ENCODE data around the gene CCDC78.
A peak's percentile ranks its signal among the peaks of the same experiment; 100 is the strongest.

CCDC78 gene

DNA sequence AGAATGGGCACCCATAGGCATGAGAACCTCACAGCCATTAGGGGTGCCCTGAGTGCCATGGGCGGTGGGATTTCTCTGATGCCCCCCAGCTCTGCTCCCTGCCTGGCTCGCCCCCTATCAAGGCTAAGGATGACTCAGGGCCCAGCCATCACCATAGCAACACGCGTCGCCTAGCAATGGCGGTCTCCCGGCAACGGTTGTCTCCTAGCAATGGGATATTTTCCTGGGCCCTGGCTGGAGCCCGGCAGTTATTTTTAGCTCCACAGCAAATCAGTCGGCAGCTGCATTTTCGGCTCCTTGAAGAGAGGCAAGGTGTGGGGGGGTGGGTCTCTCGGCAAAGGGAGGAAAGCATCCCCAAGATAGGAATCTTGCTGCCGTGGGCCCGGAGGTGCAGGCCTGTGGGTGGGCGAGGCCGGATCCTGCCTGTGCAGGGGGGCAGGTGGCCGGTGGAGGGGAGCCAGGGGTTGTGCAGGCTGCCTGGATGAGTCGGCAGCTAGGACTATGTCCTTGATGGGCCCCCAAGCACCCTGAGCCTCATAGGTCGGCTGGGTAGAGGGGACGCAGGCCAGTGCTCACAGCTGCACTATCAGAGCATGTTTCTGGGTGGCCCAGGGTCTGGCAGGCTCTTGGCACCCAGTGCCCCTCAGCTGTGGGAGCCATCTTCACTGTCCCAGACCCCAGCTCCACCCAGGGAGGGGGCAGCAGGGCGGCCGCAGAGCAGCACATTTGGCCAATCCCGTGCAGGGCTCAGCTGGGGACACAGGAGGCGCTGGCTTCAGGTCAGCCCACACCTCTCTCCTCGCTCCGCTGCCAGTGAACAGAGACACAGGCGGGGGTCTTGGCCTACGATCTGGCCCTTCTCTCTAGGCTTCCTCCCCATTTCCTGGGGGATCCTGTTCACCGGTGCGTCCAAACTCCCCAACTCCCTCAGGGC, 16.4 kb downstream of the CCDC78 start:
- no peak for DNase-seq

DNA sequence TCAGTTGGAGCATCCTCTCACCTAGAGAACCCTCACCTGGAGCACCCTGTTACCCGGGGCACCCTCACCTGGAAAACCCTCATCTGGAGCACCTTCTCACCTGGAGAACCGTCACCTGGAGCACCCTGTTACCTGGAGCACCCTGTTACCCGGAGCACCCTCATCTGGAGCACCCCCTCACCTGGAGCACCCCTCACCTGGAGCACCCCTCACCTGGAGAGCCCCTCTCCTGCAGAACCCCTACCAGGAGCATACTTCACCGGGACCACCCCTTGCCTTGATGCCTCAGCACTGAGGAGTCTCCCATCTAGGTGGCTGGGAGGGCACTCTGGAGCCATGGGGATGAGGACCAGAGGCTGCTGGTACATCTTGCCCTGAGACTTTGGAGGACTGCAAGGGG, 17.3 kb downstream of the CCDC78 start:
- no peak for DNase-seq

DNA sequence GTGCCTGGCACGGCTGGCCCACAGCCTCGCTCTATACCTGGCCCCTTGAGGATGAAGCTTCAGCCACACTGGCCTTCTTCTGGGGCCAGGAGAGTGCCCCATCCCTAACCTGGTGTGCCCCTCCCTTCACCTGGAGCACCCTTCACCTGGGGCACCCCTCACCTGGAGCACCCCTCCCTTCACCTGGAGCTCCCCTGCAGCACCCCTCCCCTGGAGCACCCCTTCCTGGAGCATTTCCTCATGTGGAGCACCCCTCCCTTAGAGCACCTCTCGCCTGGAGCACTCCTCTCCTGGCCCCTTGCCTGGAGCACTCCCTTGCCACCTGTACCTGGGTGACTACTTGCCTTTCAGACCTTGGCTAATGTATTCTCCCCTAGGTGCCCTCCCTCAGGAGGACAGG, 18.2 kb downstream of the CCDC78 start:
- no peak for DNase-seq

DNA sequence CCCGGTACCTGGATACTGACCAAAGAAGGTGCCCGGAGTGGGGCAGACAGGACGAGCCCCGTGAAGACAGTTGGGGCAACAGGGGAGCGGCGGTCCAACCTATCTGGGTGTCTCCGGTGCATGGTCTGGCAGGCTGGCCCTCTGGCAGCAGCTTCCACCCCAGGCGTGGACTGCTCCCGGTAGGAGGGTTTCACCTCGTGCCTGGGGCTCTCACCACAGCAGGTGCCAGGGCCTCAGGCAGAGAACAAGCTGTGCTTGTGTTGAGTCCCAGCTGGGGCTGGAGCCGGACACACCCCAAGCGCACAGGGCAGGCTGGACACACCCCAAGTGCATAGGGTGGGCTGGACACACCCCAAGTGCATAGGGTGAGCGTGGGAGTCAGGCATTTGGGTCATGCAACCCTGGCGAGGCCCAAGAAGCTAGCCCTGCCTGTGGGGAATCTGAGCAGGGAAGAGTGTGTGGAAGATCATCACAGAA, 19.1 kb downstream of the CCDC78 start:
- DNase-seq = no peak

DNA sequence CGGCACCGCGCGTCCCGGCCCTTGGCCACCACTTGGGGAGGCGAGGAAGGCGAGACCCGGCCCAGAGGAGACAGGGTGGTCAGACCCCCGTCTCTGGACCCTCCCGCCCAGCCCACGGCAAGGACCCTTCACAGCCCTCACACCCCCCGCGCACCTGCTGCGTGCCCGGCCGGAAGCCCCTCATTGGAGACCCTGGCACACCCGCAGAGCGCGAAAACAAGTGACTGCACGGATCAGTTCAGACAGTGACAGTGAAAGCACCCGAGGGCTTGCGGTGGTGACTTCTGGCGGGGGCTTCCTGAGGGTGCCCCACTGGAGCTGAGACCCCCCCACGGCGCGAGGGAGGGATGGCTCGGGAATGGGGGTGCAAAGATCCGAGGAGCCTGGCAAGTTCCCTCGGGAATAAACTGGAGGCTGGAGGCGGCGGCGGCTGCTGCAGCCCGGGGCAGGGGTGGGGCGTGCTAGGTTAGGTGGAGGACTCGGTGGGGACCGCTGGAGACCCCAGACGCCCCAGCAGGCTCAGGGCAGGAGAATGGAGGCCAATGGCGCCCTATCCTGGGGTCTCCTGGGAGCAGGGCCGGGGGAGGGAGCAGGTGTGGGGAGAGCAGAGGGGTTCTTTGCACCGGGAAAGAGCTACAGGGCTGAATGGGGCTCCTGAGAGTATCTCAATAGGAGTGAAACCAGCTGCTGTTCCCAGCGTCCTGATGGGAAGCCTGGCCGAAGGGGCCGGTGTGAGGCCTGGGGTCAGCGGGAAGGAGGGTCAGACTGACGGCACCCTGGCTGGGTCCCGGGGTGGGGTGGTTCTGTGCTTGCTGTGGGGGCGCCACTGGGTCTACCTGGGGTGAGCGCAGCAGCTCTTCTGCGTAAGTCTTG, 19.8 kb downstream of the CCDC78 start:
- no peak for DNase-seq

DNA sequence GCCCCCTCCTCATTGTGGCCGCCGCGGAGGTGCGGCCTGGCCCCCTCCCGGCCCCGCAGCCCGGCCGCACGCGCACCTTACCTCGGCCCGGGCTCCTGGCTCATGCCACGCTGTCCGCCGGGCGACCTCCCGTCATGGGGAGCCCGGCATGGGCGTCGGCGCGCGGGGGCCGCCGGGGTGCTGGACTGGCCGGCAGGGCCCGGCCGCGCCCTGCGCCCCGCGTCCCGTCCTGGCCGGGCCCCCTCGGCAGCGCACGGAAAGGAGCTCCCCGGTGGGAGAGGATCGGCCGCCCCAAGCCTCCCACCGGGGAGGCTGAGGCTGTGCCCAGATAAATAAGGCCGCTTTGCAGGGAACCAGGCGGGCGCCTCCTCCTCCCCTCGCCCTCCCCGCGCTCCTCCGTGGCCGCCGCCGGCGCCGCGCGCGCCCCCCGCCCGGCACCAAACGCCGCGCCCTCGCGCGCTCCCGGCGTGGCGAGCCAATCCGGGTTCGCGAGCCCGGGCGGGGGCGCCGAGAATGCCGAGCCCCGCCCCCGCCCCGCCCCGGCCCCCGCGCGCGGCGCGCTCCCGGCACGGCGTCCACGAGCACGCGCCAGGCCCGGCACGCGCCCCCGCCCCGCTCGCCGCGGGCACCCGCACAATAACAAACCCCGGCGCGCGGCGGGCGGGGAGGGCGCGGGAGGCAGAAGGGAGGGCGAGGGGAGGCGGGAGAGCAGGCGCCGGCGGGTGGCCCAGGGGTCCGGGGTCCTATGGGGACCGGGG, 20.6 kb downstream of the CCDC78 start, which contains the start of gene FBXL16:
FBXL16 (minus strand) TSS at position 371 of the 758 bp plus-strand sequence. CDS start 8,396 bp downstream, outside the sequence.
- no peak for DNase-seq

DNA sequence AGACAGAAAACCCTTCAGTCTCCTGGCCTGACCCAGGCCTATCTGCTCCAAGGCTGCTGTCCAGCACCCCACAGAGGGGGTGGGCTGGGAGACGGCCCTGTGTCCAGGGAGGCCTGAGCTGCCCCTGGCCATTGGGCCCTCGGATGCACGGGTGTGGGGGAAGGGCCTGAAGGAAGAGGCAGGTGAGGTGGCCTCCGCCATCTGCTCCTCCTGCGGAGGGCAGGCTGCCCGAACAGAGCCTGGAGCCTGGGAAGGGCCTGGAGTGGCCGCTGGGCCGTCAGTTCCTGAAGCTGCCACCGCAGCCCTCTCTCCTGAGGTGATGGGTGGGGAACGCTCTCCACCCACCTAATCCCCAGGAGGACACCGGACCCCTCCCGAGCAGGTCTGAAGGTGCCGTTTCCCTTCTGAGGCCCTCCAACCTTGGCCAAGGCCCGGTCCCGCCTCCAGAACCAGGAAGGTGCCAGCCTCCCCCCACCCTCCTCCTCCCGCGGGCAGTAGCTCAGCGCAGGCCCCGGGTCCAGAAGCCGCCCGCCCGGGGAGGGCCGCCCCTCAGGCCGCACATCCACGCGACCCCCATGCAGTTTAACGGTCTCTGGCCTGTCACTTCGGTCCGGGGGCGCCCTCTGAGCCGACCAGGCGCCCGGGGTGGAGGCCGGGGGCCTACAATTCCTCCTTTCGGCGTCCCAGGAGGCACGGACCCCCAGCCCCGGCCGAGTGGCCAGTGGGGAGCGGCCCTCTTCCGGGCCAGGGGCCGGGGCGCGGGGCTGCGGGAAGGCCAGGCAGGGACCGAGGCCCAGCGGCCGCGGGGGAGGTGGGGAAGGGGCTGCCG, 21.5 kb downstream of the CCDC78 start:
- no peak for DNase-seq

DNA sequence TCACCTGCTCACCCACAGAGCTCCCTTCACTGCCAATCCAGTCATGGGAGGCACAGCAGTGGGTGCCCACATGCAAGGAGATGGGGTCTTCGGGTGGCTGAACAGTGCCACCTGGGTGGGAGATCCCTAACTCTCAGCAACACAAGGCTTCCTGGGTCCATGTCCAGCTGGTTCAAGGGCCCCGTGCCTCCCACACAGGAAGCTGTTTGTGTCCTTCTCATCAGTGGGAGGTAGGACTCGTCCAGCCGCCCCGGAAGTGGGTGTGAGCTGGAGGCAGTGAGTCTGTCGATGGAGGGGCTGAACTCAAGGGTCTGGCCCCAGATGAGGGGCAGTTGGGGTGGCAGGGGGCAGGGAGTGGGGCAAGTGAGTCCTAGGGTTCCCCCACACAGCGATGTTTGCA, 22.2 kb downstream of the CCDC78 start:
- no peak for DNase-seq

DNA sequence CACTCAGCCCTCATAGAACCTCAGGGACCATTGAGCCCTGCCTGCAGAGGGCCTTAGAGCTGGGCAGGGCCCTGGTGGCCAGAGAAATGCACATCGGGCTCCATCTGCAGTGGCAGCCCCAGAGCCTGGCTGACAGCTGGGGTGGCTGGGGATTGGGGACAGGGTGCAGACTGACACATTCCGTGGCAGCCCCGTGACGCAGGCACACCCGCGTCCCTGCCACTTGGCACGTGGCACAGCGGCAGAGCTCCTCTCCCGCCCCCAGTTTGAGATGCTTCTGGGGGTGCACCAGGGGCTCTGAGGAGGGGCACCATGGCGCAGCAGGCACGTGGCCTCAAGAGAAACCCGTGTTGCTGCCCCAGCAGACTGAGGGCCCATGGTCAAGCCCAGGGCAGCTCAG, 22.8 kb downstream of the CCDC78 start:
- DNase-seq = no peak

DNA sequence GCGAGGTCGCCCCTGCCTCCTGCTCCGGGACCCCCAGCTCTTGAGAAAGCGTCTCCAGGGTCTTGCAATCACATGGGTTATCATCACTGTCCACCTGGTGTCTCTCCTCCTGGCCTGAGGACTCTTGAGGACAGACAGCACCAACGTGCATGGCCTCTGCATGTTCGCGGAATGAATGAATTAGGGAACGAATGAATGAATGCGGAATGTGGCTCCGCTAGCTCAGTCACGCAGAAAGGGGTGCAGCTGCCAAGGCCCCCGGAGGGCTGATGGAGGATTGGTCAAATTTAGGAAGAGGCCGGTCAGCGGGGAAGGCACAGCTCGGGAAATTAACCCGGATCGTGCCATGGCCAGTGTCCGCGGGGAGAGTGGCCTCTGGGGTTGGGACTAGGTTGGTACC, 23.9 kb downstream of the CCDC78 start:
- DNase-seq = no peak

DNA sequence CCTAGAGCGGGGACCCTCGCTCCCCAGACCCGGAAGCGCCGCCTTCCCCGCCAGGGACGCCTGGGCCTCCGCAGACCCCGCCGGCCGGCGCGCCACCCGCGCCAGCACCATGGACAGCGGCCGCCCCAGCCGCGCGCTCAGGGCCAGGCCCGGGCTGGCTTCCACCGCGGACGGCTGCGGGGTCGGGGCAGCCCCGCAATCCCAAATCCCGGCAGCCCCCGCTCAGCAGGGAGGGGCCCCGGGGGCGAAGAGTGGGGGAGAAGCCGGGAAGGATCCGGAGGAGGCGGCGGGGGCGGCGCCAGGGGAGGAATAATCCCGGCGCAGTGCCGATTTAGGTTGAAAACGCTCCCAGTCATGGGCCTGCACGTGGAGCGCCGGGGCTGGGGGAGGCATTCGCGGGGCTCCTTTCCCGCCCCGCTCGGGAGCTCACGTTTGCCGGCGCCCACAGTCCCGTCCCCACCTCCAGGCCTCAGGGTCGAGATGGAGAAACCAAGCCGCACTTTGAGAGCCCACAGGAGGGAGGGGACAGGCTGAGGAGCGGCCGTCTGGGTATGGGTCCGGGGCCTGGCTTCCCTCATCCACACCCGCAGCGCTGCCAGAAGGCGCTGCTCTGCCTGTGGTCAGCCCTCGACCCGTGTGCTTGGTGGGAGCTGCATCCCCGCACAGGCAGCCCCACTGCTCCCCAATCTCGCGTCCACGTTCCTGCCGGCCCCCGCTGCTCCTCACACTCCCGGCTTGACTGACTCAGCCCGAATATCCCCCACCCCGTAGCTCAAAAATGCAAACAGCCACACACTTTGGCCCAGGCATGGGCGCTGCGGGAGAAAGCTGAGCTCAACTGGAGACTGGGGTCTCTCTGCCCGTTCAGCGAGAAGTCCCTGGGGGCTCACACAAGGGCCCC, 25.3 kb downstream of the CCDC78 start:
- DNase-seq = peak; percentile 82

DNA sequence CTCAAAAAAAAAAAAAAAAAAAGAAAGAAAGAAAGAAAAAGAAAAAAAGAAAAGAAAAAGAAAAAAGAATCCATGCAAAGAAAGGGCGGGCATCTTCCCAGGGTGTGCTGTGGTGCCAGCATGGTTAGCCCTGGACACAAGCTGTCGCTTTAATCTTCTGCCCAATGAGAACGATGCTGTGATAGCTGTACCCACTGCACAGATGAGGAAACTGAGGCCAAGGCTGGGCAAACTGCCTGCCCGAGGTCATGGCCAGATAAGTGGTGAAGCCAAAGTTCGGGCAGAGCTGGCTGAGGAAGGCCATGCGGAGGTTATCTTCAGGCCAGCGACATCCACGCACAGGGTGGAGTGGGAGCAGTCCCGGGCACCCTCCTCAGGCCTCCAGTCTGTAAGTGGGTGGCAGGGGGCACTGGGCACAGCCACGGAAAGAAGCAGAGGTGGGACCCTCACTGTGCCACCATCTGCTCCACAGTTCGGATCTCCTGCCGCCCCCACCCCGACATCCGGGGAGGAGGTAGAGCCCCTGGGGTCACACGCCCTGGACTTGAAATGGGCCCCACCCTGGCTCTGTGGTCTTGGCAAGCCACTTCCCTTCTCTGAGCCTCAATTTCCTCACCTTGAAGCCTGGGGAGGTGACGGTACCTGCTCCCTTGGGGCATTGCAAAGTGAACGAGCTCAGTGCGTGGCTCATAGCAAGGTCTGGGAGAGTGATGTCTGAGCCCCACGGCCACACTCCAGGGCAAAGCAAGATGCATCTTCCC, 27.2 kb downstream of the CCDC78 start:
- DNase-seq = no peak

DNA sequence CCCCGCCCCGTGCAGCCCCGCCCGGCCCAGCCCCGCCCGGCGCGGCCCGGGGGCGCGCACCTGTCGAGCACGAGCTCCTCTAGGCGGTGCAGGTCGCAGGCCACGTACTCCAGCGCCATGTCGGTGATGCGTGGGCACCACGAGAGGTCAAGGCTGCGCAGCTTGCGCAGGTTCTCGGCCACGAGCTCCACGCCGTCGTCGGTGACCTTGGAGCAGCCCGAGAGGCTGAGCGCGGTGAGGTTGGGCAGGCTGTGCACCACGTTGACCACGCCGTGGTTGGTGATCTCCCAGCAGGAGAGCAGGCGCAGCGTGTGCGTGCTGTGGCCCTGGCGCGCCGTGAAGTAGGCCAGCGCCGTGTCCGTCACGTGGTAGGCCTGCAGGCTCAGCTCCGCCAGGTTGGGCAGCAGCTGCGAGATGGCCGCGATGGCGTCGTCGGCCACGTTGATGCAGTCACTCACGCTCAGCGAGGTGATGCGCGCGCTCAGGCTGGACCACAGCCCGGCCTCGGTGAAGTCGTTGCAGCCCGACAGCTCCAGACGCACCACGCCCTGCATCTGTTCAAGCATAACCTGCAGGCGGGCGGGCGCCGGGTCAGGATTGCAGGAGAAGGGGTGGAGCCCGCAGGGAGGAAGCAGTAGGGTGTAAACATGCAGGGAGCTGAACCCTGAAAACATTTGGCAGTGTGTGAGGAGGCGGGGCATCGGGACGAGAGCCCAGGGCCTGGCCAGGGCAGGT, 30.7 kb downstream of the CCDC78 start:
- peak; percentile 85 for DNase-seq

DNA sequence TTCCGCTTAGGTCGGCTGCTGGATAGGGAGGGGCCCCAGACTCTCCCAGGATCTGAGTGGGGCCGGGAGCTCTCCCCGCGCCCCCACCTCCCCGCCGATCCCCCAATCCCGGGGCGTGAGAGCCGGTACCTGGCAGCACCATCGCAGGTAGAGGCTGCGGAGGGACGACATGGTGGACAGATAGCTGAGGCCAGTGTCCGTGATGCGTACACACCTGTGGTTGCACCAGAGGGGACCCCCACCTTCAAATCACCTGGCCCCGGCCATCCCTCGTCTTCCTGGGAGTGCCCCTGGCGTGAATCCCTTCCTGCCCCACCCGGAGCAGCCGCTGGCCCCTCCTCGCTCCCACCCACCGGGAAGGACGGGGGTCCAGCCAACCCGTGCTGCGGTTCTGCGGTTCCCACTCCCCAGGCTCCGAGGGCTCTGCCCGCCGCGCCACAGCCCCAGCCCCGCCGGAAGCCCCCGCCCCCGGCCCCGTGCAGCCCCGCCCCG, 31.3 kb downstream of the CCDC78 start:
- no peak for DNase-seq

DNA sequence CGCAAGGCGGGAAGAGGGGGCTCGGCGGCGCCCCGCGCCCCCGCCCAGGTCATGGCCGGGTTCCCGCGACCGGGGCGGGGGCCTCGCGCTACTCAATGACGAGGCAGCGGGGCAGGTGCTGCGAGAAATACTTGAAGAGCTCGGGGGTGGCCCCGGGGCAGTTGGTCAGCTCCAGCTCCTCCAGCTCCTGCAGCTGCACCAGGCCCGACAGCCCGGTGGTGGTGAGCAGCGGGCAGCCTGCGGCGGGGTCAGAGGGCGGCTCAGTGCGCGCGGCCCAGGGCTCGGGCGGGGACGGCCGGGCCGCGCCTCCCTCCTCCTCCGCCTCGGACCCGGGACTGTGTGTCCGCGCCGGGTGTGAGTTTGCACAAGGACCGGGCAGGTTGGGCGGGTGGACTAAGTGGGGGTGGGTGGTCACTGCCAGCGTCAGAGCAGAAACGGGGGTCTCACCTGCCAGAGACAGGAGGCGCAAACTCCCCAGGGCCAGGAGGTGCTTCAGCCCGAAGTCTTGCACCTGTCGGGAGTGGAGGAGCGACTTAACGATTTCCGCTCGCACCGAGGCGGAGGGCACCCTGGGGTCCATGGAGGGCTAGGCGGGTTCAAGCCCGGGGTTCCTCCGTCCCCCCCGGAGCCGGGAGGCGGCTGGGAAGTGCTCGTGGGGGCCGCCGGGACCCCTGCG, 31.9 kb downstream of the CCDC78 start:
- no peak for DNase-seq

DNA sequence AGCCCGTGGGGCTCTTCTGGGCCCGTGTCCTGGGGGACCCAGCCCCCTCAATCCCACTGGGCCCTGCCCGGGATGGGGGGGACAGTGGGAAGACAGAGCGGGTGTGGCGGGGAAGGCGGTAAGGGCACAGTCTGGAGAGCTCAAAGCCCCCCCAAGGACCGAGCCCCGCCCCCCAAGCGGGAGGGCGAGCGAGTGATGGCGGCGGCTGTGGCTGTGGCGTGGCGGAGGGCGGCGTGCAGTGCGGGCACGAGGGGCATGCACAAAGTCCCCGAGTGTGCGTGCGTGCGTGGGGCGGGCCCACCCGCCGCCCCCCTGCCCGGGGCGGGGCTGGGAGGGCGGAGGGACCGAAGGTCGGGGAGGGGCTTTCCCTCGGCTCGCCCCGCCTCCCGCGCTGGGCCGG, 32.5 kb downstream of the CCDC78 start:
- DNase-seq = no peak

DNA sequence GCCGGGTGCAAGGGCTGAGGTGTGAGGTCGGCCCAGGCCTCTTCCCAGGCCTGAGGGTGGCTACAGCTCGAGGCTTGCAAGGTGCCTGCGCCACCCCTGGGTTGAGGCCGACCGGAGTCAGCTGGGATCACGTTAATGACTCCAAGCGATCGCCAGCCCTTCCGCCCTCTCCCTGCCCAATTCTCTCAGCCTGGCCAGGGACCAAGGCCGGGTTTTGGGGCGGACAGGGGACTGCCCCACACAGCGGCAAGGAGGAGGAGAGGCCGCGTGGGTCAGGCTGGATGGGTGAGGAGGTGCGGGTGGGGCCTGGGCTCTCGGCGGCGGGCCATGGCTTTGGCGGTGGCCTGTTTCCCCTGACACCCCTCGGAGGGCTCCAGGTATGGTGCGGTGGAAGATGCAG, 32.9 kb downstream of the CCDC78 start:
- no peak for DNase-seq

DNA sequence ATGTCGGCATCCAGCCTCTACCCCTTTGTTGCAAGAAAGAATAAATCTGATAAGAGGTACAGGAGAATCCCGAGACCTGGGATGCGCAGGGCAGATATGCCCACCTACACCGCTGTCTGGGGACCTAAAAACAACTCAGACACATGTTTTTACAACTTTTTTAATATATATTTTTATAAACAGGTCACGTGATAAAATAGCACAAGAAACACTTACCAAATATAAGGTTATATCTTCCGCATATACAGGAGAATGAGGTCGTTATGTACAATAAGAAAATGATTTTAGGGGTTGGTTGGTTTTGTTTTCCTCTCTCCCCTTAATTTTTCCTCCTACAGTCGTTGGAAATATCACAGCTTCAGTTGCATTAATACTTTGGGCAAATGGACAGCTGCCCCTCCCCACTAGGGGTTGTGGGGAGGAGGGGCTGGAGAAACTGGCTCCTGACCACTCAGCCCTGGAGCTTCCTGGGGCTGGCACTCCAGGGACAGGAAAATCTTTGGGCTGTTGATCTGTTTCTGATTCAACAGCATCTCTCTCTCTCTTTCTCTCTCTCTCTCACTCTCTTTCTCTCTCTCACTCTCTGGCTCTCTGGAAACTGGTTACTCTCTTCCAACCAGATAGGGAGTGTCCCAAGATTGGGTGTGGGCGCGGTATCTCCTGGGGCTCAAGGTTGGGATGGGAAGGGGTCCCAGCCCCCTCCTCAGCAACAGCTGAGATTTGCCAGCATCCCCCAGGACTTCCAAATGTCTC, 33.7 kb downstream of the CCDC78 start:
- DNase-seq = no peak

Data from activated CD8-positive, alpha-beta memory T cell treated with anti-CD3 and anti-CD28 coated beads, Interleukin-2, amount 50 U/mL, for 48 hours (primary cell).